SU-DHL-6 (cell line): ENCODE measurements around the gene DNAAF8.

ENCODE experiments used
- EZH2phosphoT487 ChIP-seq: fragments of 200-600 bp; sonication (generic), shearing (Covaris generic); conservative IDR thresholded peaks from 2 replicates; pipeline ENCODE4 v1.6.1; 2018; ENCODE audit warnings: mild to moderate bottlenecking, antibody characterized with exemption, low read length, moderate library complexity, mixed read lengths
- TF ChIP-seq, protein P1 (sequence below): fragments of 200-600 bp; sonication (generic); IDR thresholded peaks from one replicate; pipeline ENCODE4 v1.5.1; 2017; ENCODE audit warnings: antibody characterized with exemption, mild to moderate bottlenecking, low read length, moderate library complexity; ENCODE audit not compliant: insufficient read depth, poor library complexity, severe bottlenecking

DNA sequence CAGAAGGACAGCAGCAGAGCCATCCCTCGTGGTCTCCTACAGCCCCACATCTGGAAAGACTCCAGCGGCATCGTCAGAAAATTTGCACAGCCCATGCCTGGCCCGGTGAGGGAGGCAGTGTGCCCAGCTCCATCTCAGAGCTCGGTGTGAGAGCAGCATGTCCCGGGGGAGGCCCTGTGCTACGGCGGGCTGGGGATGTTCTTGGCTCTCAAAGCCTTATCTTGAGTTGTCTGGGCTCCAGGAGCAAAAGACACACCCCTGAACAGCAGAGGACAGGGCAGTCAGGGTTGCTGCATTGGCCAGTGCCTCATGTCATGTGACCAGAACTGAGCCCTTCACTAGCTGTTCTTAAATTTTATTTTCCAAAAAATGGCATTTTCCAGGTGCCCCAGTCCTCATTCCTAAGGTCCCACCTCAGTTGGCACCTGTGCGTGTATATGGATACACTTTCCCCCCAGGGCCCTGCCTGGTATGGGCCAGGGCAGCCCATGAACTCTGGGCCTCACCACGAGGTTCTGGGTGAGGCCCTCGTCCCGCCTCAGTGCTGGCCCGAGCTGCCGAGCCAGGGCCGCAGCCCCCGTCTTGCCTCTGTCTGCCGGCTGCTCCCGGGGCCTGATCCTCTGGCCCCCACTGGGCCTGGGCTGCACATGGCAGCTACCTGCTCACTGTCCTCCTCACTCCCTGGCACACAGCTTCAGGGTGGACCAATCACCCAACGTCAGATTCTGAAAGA lies 38.0 kb upstream of the DNAAF8 start:
- TF ChIP-seq, protein P1, sequence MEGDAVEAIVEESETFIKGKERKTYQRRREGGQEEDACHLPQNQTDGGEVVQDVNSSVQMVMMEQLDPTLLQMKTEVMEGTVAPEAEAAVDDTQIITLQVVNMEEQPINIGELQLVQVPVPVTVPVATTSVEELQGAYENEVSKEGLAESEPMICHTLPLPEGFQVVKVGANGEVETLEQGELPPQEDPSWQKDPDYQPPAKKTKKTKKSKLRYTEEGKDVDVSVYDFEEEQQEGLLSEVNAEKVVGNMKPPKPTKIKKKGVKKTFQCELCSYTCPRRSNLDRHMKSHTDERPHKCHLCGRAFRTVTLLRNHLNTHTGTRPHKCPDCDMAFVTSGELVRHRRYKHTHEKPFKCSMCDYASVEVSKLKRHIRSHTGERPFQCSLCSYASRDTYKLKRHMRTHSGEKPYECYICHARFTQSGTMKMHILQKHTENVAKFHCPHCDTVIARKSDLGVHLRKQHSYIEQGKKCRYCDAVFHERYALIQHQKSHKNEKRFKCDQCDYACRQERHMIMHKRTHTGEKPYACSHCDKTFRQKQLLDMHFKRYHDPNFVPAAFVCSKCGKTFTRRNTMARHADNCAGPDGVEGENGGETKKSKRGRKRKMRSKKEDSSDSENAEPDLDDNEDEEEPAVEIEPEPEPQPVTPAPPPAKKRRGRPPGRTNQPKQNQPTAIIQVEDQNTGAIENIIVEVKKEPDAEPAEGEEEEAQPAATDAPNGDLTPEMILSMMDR: no peak
- no peak for TF ChIP-seq EZH2phosphoT487
